Measurements from ENCODE around the gene HS3ST6.

HS3ST6 gene

GRCh38 chr16:1919327-1919998 lies 1.2 kb upstream of the HS3ST6 start:
- H3K27me3 Mint-ChIP-seq (ENCODE audit: low read depth), result peaks cover 92% of the 10 kb centered on the region
- H3K9me3 Mint-ChIP-seq, result peaks cover 2% of the 10 kb centered on the region
- H3K4me3 Mint-ChIP-seq, result no peak overlapping the region
- H3K36me3 Mint-ChIP-seq (ENCODE audit: low read depth), result no peaks in the 10 kb centered on the region
- no peak for TF ChIP-seq CTCF (IDR thresholded peaks at IDR 0.05; ENCODE audit: unreplicated experiment in 3 of 3)
- H3K27ac Mint-ChIP-seq, result no peak overlapping the region
- peaks cover 6% of the 10 kb centered on the region for H3K4me1 Mint-ChIP-seq

GRCh38 chr16:1917665-1918350 lies 407 bp downstream of the HS3ST6 start:
- no peak overlapping the region for H3K27ac Mint-ChIP-seq
- H3K4me3 Mint-ChIP-seq, result peak overlapping the region in 2 of 3 experiments; percentile 43 to 56
- H3K27me3 Mint-ChIP-seq (ENCODE audit: low read depth), result peaks cover 80% of the 10 kb centered on the region
- H3K36me3 Mint-ChIP-seq (ENCODE audit: low read depth), result no peaks in the 10 kb centered on the region
- H3K9me3 Mint-ChIP-seq, result peaks cover 2% of the 10 kb centered on the region
- peaks cover 6% of the 10 kb centered on the region for H3K4me1 Mint-ChIP-seq
- TF ChIP-seq CTCF (IDR thresholded peaks at IDR 0.05; ENCODE audit: unreplicated experiment in 3 of 3), result no peak

- H3K27ac Mint-ChIP-seq, result no peak overlapping the region
- peaks cover 6% of the 10 kb centered on the region for H3K4me1 Mint-ChIP-seq
- no peak for TF ChIP-seq CTCF (IDR thresholded peaks at IDR 0.05; ENCODE audit: unreplicated experiment in 3 of 3)
- no peaks in the 10 kb centered on the region for H3K9me3 Mint-ChIP-seq
- H3K4me3 Mint-ChIP-seq, result peak overlapping the region; percentile 43 to 56 (median 48)
- H3K36me3 Mint-ChIP-seq (ENCODE audit: low read depth), result no peaks in the 10 kb centered on the region
- H3K27me3 Mint-ChIP-seq (ENCODE audit: low read depth), result peaks cover 79% of the 10 kb centered on the region
Measured at GRCh38 chr16:1917056-1917664, 1.1 kb downstream of the HS3ST6 start.

GRCh38 chr16:1916640-1916990 lies 1.6 kb downstream of the HS3ST6 start:
- peaks cover 74% of the 10 kb centered on the region for H3K27me3 Mint-ChIP-seq (ENCODE audit: low read depth)
- peaks cover 6% of the 10 kb centered on the region for H3K4me1 Mint-ChIP-seq
- peak overlapping the region; percentile 5 to 56 (median 48) for H3K4me3 Mint-ChIP-seq
- no peak for TF ChIP-seq CTCF (IDR thresholded peaks at IDR 0.05; ENCODE audit: unreplicated experiment in 3 of 3)
- no peaks in the 10 kb centered on the region for H3K9me3 Mint-ChIP-seq
- H3K27ac Mint-ChIP-seq, result no peak overlapping the region
- H3K36me3 Mint-ChIP-seq (ENCODE audit: low read depth), result no peaks in the 10 kb centered on the region

GRCh38 chr16:1915732-1916639 lies 2.2 kb downstream of the HS3ST6 start:
- Mint-ChIP-seq H3K4me1 (peaks cover 2% of the 10 kb centered on the region), H3K36me3 (ENCODE audit: low read depth) (no peaks in the 10 kb centered on the region), H3K9me3 (no peaks in the 10 kb centered on the region), H3K27me3 (ENCODE audit: low read depth) (peaks cover 68% of the 10 kb centered on the region), H3K4me3 (peak overlapping the region in 2 of 3 experiments; percentile 35 to 44), H3K27ac (no peak overlapping the region)
- no peak for TF ChIP-seq CTCF (IDR thresholded peaks at IDR 0.05; ENCODE audit: unreplicated experiment in 3 of 3)

Measured in nephron (organoid).